RPMI8226 (cell line): ENCODE data around the gene MEX3A.
"Not testable (repeated sequence)": the region's sequence is repeated elsewhere in the genome, so short reads cannot be mapped to it uniquely, and the experiment has no call there.

Experiments
- DNase-seq: peaks from one replicate; pipeline ENCODE4 v3.0.0-alpha.2; 2015

Gene MEX3A

DNA sequence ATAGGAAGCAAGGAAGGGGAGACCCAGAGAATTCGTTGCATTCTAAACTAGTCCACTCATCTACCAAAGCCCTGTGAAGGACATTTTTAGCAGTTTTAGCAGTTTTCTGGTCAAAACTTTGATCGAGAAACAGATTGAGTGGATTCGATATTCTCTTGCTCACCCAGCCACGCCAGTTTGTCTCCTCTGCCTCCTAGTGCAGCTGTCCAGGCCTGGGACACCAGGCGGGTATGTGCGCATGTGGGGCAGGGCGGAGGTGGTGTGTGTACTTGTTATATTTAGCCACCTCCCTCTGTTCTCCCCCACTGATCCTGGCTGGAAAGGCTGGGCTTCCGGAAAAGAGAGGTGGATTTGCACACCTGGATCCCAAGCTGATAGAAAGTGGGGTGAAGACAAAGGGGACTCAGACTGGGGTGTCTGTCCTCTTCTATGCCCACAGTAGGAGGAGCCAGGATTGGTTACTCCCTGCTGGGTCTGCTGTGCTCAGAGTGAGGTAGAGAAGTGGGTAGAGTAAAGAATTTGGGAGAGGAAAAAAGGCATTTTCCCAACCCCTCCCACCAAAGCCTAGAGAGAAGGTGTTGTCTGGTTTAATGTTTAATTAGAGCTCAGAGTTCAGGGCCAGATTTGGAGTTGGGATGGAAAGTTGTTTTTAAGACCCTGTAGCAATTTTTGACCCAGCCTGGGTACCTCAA is 36.1 kb upstream of the MEX3A start:
- DNase-seq, result no peak

DNA sequence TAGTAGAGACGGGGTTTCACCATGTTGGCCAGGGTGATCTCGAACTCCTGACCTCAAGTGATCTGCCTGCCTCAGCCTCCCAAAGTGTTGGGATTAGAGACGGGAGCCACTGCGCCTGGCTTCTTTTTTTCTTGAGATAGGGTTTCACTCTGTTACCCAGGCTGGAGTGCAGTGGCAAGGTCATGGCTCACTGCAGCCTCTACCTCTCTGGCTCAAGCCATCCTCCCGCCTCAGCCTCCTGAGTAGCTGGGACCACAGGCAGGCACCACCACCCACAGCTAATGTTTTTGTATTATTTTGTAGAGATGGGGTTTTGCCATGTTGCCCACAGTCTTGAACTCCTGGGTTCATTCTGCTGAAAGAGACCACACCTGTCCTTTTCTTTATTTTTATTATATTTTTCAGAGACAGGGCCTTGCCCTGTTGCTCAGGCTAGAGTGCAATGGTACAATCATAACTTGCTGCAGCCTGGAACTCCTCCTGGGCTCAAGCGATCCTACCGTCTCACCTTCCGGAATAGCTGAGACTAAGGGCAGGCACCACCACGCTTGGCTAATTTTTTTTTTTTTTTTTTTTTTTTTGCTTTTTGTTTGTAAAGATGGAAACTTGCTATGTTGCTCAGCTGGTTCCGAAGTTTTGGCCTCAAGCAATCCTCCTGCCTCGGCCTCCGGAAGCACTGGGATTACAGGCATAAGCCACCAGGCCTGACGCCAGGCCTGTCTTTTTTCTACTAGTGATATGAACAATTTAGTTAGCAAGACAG is 35.3 kb upstream of the MEX3A start:
- DNase-seq, result no peak

DNA sequence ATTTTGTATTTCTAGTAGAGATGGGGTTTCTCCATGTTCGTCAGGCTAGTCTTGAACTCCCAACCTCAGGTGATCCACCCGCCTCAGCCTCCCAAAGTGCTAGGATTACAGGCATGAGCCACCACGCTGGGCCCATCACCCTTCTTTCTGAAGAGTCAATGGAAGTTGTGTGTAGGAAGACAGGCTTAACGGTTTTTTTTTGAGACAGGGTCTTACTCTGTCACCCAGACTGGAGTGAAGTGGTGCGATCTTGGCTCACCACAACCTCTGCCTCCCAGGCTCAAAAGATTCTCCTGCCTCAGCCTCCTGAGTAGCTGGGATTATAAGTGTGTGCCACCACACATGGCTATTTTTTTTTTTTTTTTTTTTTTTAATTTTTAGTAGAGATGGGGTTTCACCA is 34.5 kb upstream of the MEX3A start:
- not testable (repeated sequence) for DNase-seq

DNA sequence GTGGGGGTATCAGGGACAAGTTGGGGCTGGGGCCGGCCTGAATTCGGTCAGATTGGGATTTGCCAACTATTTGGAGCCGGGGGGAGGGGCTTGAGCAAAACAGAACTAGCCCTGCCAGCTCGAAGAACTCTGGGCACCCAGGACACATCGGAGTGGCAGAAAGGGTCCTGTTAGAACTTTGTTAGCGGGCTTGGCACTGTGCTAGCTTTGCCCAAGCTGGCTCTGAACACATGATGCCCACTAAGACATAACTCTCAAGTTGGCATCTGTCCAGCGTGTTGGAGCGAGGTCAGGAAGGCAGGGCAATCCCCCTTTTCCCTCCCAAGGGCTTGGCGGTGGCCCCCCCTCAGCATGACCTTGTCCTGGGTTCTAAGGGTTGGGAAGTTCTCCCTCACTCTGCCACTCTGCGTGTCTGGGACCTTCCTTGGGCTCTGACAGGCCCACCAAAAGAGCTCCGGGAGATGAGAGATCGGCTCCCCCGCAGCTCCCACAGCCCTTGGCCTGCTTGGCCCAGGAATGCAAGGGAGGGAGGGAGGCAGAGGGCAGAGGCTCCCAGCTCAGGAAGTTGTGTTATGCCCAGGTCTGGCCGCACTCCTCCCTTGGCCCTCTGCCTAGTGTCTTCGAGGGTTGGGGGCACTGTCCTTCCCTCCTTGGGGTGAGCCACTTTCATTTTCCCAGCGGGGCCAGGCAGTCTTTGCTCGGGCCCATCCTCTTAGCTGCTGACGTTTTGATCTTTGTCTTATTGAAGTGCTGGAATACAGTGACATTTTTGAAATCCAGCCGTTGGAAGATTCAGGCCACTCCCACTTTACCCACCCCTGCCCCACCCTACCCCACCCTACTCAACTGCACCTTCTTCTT is 33.5 kb upstream of the MEX3A start:
- peak; percentile 84 for DNase-seq

DNA sequence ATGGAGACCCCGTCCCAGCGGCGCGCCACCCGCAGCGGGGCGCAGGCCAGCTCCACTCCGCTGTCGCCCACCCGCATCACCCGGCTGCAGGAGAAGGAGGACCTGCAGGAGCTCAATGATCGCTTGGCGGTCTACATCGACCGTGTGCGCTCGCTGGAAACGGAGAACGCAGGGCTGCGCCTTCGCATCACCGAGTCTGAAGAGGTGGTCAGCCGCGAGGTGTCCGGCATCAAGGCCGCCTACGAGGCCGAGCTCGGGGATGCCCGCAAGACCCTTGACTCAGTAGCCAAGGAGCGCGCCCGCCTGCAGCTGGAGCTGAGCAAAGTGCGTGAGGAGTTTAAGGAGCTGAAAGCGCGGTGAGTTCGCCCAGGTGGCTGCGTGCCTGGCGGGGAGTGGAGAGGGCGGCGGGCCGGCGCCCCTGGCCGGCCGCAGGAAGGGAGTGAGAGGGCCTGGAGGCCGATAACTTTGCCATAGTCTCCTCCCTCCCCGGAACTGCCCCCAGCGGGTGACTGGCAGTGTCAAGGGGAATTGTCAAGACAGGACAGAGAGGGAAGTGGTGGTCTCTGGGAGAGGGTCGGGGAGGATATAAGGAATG is 32.8 kb upstream of the MEX3A start:
- DNase-seq, result peak; percentile 57

DNA sequence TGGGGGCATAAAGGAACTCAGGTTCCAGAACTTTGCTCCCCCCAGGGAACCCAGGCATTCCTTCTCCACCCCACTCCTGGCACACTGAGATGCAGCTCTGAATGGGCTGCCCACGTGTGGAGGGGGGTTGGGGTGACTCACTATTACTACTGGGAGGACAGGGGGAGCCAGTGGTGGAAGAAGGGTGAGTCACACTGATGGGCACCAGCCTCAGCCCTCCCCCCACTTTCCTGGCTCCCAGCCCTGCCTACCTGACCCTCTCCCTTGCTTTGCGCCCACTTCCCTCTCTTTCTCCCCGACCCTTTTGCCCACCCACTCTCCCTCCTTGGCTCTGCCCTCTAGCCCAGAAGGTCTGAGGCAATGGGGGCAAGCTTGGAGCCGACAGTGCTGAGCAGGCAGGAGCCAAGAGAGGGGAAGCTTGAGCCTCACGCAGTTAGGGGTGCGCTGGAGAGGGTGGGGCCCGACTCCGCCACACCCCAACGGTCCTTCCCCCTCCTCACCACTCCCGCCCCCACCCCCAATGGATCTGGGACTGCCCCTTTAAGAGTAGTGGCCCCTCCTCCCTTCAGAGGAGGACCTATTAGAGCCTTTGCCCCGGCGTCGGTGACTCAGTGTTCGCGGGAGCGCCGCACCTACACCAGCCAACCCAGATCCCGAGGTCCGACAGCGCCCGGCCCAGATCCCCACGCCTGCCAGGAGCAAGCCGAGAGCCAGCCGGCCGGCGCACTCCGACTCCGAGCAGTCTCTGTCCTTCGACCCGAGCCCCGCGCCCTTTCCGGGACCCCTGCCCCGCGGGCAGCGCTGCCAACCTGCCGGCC is 32.0 kb upstream of the MEX3A start, which contains the start of gene LMNA:
TSS of gene LMNA (plus strand) at position 611 of the 818 bp plus-strand sequence. CDS start 208 bp downstream, outside the sequence.
- DNase-seq, result peak; percentile 94

DNA sequence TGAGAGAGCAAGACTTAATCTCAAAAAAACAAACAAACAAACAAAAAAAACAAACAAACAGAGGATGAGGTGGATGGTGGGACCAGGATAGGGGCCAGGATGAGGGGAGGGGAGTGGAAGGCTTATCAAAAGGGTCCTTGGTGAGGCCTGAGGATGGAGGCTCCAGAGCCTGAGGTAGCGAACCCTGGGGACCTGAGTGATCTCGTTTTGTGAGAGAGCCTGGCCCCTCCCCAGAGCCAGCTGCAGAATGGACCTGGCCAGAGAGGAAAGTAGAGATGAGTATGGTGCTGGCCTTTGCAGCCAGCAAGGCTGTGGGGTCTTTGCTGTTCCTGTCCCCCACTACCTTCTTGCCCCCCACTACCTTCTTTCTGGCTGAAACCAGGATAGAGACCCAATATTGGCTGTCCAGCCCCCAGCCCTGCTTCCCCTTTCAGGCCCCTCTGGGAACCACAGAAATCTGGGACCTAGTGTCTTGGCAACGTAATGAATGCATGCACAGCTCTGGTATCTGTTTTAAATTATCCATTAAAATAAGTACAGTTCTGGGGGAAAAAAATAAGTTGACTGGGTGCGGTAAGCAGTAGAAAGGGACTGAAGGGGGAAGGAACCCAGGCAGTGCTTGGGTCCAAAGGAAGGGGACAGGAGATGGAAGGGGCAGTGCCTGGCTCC is 31.2 kb upstream of the MEX3A start:
- DNase-seq, result no peak

DNA sequence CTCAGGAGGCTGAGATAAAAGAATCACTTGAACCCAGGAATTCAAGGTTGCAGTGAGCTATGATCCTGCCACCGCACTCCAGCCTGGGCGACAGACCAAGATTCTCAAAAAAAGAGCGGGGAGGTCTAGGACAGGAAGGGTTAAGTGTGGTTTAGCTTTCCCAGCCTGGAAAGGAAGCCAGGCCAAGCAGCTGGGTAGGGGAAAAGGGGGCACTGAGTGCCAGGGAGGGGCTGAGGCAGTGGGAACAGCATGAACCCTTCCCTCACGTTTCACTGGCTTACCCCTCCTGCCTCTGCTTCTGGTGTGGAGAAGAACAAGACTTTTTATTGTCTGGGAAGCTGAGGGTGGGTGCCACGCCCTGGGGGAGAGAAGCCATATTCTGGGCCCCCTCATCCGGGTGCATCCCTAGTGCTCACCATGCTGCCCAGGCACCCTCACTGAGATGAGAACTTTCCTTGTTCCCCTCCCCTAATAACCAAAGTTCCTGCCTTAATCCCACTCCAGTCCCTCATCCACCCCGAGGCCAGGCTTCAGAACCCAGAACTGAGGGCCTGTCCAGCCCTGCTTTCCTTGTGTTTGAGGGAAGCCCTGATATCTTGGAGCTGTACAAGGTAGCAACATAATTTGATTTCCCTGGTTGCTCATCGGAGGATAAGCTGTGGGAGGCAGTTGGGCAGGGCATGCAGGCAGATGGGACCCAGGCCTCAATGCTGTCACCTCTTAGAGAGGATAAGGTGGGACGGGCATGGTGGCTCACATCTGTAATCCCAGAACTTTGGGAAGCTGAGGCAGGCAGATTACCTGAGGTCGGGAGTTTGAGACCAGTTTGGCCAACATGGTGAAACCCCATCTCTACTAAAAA is 30.2 kb upstream of the MEX3A start:
- DNase-seq, result no peak

DNA sequence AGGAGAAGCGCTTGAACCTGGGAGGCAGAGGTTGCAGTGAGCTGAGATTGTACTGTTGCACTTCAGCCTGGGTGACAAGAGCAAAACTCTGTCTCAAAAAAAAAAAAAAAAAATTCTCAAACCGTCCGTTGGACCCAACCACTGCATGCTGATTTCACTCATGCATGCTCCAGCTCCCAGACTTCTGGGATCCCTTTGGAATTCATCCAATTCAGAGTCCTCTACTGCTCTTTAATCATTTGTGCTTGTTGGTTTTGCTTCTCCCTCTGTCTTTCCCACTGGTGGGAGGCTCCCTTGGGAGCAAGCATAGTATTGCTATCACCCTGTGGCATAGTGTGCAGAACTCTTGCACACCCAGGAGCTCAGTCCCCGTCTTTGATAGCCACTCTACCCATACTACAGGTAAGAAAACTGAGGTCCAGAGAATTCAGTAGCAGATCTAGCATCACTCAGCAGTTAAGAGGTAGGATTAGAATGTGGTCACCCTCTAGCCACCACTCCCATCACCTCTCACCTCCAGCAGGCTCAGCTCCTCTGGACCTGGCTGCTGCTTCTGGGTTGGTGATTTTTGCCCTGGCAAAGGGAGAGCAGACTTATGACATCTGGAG is 29.2 kb upstream of the MEX3A start:
- no peak for DNase-seq

DNA sequence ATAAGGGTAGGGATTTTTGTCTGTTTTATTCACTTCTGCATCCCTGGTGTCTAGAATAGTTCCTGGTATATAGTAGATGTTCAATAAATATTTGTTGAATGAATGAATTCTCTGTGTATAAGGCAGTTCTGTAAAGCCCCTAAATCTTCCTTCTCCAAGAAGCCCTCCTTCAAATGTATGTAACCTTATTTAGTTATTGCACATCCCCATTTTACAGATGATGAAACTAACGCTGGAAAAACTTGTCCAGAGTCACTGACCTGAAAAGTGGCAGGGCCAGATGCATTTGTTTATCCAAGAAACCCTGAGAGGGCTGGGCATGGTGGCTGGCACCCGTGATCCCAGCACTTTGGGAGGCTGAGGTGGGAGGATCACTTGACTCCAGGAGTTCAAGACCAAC is 28.0 kb upstream of the MEX3A start:
- DNase-seq, result no peak

DNA sequence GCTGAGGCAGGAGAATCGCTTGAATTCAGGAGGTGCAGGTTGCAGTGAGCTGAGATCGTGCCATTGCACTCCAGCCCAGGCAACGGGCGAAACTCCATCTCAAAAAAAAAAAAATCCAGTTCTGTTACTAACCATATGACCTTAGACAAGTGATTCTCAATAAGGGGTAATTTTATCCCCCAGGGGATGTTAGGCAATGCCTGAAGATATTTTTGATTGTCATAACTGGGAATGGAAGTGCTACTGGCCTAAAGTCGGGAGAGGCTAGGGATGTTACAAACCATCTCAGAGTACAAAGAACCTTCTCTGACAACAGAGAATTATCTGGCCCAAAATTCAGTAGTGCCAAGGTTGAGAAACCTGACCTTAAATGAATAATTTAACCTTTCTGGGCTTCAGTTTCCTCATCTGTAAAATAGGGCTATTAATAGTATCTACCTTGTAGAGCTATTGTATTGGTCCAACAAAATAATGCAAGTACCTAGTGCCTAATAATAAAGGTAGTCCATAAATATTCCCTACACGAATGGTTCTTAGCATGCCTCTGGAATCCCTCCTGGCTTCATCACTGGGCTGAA is 26.5 kb upstream of the MEX3A start:
- DNase-seq, result no peak

DNA sequence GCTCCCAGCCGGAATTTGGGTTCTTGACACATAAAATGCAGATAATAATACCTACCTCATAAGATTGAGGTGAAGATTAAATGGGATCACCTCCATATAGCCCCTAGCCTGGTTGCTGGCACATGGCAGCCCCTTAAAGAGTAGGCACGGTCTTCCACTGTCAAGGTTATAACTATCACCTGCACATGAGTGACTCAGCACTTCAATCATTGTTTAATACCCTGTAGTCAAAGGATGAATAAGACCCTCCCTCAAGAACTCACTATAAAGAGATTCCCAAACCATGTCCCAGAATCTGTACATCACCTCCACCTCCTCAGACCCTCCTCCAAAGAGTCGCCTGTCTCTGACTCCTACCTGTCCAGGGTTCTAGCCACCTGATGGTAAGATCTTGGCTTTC is 25.8 kb upstream of the MEX3A start:
- no peak for DNase-seq

DNA sequence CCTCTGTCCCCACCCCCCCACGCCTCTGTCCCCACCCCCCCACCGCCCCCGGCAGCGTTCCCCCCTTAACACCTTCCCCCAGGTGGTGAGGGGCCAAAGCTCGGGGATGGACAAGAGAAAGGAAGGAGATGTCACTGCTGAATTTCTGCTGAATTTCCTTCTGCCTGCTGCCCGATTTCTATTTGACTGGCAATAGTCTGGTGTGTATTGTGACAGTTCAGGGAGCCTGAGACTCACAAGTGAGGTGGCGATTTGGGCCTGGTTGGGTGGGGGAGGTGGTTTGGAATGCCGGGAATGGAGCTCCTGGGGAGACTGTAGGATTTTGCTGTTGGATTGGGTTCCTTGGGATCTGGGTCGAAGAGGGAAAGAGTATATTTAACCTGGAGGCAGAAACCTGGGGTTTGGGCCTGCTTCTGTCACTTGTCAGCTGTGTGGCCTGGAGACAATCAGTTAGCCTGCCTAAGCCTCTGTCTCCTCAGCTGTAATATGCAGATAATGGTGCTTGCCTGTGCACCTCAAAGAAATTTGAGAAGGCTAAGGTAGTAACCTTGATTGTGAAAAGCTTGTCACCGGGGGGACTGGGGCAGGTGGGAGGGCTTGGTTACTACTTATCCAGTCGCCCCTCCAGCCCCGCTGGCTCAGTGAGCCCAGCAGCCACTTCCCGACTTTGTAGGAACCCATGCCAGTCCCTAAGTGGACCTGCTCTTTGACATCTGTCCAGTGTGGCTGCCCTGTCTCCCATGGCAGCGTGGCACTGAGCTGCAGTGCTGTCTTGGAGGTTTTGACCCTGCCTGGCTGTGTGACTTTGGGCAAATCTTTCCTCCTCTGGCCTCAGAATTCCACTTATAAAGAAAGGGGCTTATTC is 24.6 kb upstream of the MEX3A start:
- DNase-seq, result no peak

DNA sequence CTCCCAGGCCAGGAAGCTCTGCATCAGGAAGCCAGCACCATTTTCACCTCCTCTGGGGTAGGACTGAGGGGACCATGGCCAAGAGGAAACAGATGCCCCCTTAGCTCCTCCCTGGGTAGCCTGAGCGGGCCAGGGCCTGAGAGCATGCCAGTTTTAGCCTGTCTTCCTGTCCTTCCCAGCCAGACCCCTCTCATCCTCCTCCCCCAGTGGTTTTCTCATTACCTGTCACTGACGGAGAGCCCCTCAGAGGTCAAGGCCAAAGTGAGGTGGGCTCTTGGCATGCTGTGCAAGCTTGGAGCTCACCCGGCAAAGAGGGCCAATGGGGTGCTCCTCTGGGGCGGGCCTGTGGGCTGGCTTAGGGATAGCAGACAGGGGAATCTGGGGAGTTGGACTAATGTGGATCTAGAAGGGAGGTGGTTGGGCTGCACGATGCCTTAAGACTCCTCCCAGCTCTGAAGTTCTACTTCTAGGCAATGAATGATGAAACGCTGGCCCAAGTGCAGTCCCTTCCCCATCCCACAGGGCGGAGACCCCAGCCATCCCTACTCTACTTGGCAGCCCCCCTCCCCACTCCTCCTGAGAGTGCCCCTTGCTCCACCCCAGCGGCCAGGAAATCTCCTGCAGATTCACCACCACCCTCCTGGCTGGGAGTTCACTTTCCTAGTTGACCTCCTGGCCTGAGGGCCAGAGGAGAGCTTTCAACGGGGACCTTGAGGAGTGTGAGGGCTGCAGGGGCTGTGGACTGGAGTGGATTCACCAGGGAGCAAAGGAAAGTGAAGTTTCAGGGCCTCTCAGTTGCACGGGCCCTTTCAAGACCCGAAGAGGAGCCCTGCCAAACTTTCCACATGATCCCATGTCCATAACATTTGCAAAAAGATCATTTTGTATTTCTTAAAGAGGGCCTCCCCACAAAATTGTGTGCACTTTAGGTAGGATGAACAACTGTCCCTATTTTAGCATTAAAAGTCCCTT is 22.9 kb upstream of the MEX3A start:
- no peak for DNase-seq

DNA sequence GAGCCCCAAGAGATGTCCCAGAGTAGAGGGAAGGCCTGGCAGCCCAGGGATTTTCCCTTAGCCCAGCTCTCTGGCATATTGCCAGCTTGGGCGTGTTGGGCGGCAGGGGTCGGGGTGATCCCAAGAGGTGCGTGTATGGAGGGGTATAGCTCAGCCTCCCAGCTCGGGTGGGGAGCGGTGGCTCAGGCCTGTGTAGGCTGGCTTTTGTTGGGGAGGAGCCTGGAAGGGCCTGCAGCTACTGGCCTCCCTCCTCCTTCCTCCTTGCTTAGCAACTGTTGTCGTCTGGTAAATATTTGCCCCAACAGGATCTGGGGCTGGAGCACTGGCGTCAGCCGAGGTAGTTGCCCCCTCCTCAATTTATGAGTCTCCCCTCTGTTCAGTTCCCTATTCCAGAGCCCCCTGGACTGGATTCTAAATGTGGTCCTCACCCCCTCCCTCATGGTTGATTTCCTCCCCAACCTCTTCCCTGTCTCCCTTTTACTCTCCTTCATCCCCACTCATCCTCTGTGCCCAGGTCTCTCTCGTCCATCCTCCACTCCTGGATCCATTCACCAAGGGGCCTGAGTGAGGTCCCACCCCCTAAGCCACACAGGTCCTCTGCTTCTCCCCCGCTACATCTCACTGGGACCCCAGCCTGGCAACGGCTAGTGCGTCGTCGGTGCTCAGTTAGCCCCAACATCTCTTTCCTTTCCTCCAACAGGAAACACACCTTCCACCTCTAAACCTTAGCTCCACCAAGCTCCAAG is 22.0 kb upstream of the MEX3A start:
- no peak for DNase-seq

DNA sequence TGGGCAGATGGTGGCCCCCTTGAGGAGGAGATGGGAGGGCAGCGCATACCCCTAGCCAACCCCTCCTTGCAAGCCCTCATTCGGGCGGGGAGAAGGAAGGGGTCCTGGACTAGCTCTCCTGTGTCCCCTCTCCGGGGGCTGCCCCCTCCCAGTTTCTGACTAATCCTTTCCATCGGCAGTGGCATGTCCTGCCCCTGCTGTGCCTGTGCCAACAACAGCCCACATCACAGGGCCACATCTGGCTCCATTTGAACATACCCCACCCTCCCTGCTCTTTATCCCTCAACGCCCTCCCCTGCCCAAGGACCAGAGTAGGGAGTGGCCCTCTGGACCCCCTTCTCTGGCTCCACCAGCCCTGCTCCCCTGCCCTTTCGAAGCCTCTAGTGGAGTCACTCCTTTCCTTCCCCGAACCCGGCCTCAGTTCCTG is 21.3 kb upstream of the MEX3A start:
- no peak for DNase-seq
